Transverse colon (tissue), 4 donors: Measurements from ENCODE around the gene ZCCHC8.

Experiments
- CTCF ChIP-seq, 5 experiments: fragments of 200-600 bp in 3 of 5; fragments of 450-650 bp in 2 of 5; sonication (generic) in 3 of 5; IDR thresholded peaks; 1 replicate in 2 of 5; 2 replicates in 3 of 5; pipeline ENCODE4 v1.5.1; 2016 to 2017; ENCODE audit warnings: antibody characterized with exemption in 5 of 5, inconsistent platforms in 3 of 5, mild to moderate bottlenecking in 2 of 5, moderate library complexity in 1 of 5
- EP300 ChIP-seq: sonication (generic); formaldehyde crosslinking; IDR thresholded peaks from one replicate; pipeline ENCODE4 v1.6.1; 2017; ENCODE audit warnings: antibody characterized with exemption, low read depth
- POLR2A ChIP-seq: fragments of 450-650 bp; IDR thresholded peaks from one replicate; pipeline ENCODE4 v1.6.1; 2016; ENCODE audit warnings: antibody characterized with exemption, mild to moderate bottlenecking, moderate library complexity
- POLR2AphosphoS5 ChIP-seq, 3 donors: sonication (generic); formaldehyde crosslinking; IDR thresholded peaks; one replicate each; pipeline ENCODE4 v1.6.1; 2016; ENCODE audit warnings: antibody characterized with exemption in 3 of 3

- no peak for TF ChIP-seq CTCF (IDR thresholded peaks at IDR 0.05)
- TF ChIP-seq POLR2AphosphoS5 (IDR thresholded peaks at IDR 0.05) = no peak
- TF ChIP-seq POLR2A = no peak
- TF ChIP-seq EP300 = no peak
These were observed 33.1 kb upstream of the ZCCHC8 start for GRCh38 chr12:122533856-122534255.
